ENCODE data around the gene SMIM38. TPM values are rescaled to one million over a fixed set of nuclear protein-coding genes. Genes with fewer than 3 reads are reported as not detected.
A peak's percentile ranks its signal among the peaks of the same experiment; 100 is the strongest.
"Not testable (repeated sequence)": the region's sequence is repeated elsewhere in the genome, so short reads cannot be mapped to it uniquely, and the experiment has no call there.

Gene SMIM38
- total RNA-seq, 1 donor from 2014 or later = not detected

- intact Hi-C loops (cut with micrococcal nuclease) = no loop called here
- DNase-seq (no peak), ATAC-seq (no peak)
Observed at GRCh38 chr11:69120096-69120875, 35.4 kb upstream of the SMIM38 start.

GRCh38 chr11:69121021-69121420 lies 34.7 kb upstream of the SMIM38 start:
- ATAC-seq = no peak
- intact Hi-C loops (cut with micrococcal nuclease) = no loop called here
- no peak for DNase-seq

- ATAC-seq (no peak), DNase-seq (no peak)
- intact Hi-C loops (cut with micrococcal nuclease) = no loop called here
Observed at GRCh38 chr11:69121621-69122325, 34.0 kb upstream of the SMIM38 start.

- ATAC-seq = peak; percentile 33
- DNase-seq = peak; percentile 32
- intact Hi-C loops (cut with micrococcal nuclease) = no loop called here
Observed at GRCh38 chr11:69122326-69122629, 33.5 kb upstream of the SMIM38 start.

- peak; percentile 76 for DNase-seq
- intact Hi-C loops (cut with micrococcal nuclease) = no loop called here
Observed at GRCh38 chr11:69122630-69123431, 32.9 kb upstream of the SMIM38 start.

GRCh38 chr11:69123593-69124545 lies 31.9 kb upstream of the SMIM38 start:
- DNase-seq = peak; percentile 24
- ATAC-seq = no peak
- intact Hi-C loops (cut with micrococcal nuclease) = no loop called here

More at GRCh38 chr11:69122630-69123431, 32.9 kb upstream of the SMIM38 start:
- ATAC-seq = peak; percentile 91

- no peak for ATAC-seq
- intact Hi-C loops (cut with micrococcal nuclease) = no loop called here
- DNase-seq = no peak
Observed at GRCh38 chr11:69125861-69126260, 29.9 kb upstream of the SMIM38 start.

- intact Hi-C loops (cut with micrococcal nuclease) = no loop called here
- DNase-seq = no peak
- no peak for ATAC-seq
Observed at GRCh38 chr11:69126286-69126685, 29.4 kb upstream of the SMIM38 start.

- ATAC-seq (peak; percentile 9), DNase-seq (peak; percentile 68)
- intact Hi-C loops (cut with micrococcal nuclease) = no loop called here
Observed at GRCh38 chr11:69127081-69127850, 28.5 kb upstream of the SMIM38 start.

- intact Hi-C loops (cut with micrococcal nuclease) = no loop called here
- ATAC-seq = no peak
Observed at GRCh38 chr11:69127884-69128283, 27.9 kb upstream of the SMIM38 start.

GRCh38 chr11:69129053-69129452 lies 26.7 kb upstream of the SMIM38 start:
- ATAC-seq = no peak
- intact Hi-C loops (cut with micrococcal nuclease) = no loop called here
- no peak for DNase-seq

More at GRCh38 chr11:69127884-69128283, 27.9 kb upstream of the SMIM38 start:
- no peak for DNase-seq

- intact Hi-C loops (cut with micrococcal nuclease) = no loop called here
- ATAC-seq = no peak
- no peak for DNase-seq
Observed at GRCh38 chr11:69129647-69130046, 26.1 kb upstream of the SMIM38 start.

- intact Hi-C loops (cut with micrococcal nuclease) = no loop called here
- ATAC-seq (no peak), DNase-seq (no peak)
Observed at GRCh38 chr11:69130654-69131053, 25.1 kb upstream of the SMIM38 start.

- ATAC-seq = peak; percentile 83
- peak; percentile 72 for DNase-seq
- intact Hi-C loops (cut with micrococcal nuclease) = no loop called here
Observed at GRCh38 chr11:69131121-69131566, 24.6 kb upstream of the SMIM38 start.

- DNase-seq (peak; percentile 73), ATAC-seq (peak; percentile 87)
- intact Hi-C loops (cut with micrococcal nuclease) = no loop called here
Observed at GRCh38 chr11:69131644-69132300, 24.0 kb upstream of the SMIM38 start.

- ATAC-seq (no peak), DNase-seq (no peak)
- intact Hi-C loops (cut with micrococcal nuclease) = no loop called here
Observed at GRCh38 chr11:69132301-69132670, 23.4 kb upstream of the SMIM38 start.

GRCh38 chr11:69133251-69133650 lies 22.5 kb upstream of the SMIM38 start:
- ATAC-seq (no peak), DNase-seq (no peak)
- intact Hi-C loops (cut with micrococcal nuclease) = no loop called here

GRCh38 chr11:69134182-69134581 lies 21.6 kb upstream of the SMIM38 start:
- intact Hi-C loops (cut with micrococcal nuclease); DNase-seq; ATAC-seq: not testable (repeated sequence)

Data from left ventricle myocardium superior (tissue), 1 donor.